Lower lobe of right lung (tissue), 2 donors: ENCODE measurements around the gene BCL2L11. TPM values are rescaled to one million over a fixed set of nuclear protein-coding genes. Genes with fewer than 3 reads are reported as not detected.
A peak's percentile ranks its signal among the peaks of the same experiment; 100 is the strongest.

Experiments
- ATAC-seq, 2 donors: fragments of 200-7000 bp; cut with Tn5 transposase; one replicate each; pipeline ENCODE4 v1.9.1; 2020 to 2022; ENCODE audit warnings: mild to moderate bottlenecking in 2 of 2, moderate library complexity in 2 of 2
- DNase-seq: peaks from one replicate; pipeline ENCODE4 v3.0.0-alpha.2; 2020
- H3K27ac ChIP-seq: fragments of 200-600 bp; one replicate; pipeline ENCODE4 v1.8.0; 2022
- H3K27me3 ChIP-seq: fragments of 200-600 bp; one replicate; pipeline ENCODE4 v1.8.0; 2022; ENCODE audit warnings: low read depth
- H3K36me3 ChIP-seq: fragments of 200-600 bp; one replicate; pipeline ENCODE4 v1.8.0; 2022; ENCODE audit warnings: mild to moderate bottlenecking
- H3K4me1 ChIP-seq: fragments of 200-600 bp; one replicate; pipeline ENCODE4 v1.8.0; 2022
- H3K4me3 ChIP-seq: fragments of 200-600 bp; one replicate; pipeline ENCODE4 v1.8.0; 2022; ENCODE audit warnings: mild to moderate bottlenecking
- H3K9me3 ChIP-seq: fragments of 200-600 bp; one replicate; pipeline ENCODE4 v1.8.0; 2022
- intact Hi-C: fragments of 100-400 bp; cut with DNase I; formaldehyde crosslinking; loops from one replicate; pipeline ENCODE4 v1.11.0; 2022
- total RNA-seq: library from RNA; stranded (reverse); fragmentation: NEBNext Ultra II Directional; extraction: Animal tissue kit (Norgen Biotek cat#: 25700); gene quantifications from one replicate; pipeline ENCODE4 v1.2.1, GENCODE V29; 2021
- TF ChIP-seq, protein P1 (sequence below): fragments of 200-600 bp; IDR thresholded peaks from one replicate; pipeline ENCODE4 v1.8.0; 2022; ENCODE audit warnings: antibody characterized with exemption, mild to moderate bottlenecking
- donor health status: DM: no; HTN: yes; CAD: no; lungs with severe emphysema.

The BCL2L11 gene
- total RNA-seq, 1 donor from 2014 or later, result 23.7 TPM

DNA sequence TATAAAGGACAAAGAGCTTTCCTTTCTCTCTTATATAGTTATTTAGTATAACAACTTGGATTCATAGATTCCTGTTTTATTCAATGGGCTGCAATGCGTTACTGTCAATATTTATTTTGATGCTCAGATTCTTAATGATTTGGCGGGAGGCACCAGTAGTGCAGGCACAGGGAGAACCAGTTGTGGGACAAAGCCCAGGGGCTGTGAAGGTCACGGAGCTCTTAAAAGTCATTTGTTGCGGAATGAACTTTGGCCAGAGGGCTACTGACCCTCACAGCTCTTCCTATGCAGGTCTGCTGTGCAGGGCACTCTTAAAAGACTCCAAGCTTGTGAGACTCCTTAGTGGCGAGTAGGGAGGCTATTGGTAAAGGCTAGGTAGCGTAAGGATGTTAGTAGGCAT lies 34.0 kb downstream of the BCL2L11 start:
- TF ChIP-seq, protein P1, sequence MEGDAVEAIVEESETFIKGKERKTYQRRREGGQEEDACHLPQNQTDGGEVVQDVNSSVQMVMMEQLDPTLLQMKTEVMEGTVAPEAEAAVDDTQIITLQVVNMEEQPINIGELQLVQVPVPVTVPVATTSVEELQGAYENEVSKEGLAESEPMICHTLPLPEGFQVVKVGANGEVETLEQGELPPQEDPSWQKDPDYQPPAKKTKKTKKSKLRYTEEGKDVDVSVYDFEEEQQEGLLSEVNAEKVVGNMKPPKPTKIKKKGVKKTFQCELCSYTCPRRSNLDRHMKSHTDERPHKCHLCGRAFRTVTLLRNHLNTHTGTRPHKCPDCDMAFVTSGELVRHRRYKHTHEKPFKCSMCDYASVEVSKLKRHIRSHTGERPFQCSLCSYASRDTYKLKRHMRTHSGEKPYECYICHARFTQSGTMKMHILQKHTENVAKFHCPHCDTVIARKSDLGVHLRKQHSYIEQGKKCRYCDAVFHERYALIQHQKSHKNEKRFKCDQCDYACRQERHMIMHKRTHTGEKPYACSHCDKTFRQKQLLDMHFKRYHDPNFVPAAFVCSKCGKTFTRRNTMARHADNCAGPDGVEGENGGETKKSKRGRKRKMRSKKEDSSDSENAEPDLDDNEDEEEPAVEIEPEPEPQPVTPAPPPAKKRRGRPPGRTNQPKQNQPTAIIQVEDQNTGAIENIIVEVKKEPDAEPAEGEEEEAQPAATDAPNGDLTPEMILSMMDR, result no peak
- H3K36me3 ChIP-seq, result peaks cover 62% of the 10 kb centered on the region

DNA sequence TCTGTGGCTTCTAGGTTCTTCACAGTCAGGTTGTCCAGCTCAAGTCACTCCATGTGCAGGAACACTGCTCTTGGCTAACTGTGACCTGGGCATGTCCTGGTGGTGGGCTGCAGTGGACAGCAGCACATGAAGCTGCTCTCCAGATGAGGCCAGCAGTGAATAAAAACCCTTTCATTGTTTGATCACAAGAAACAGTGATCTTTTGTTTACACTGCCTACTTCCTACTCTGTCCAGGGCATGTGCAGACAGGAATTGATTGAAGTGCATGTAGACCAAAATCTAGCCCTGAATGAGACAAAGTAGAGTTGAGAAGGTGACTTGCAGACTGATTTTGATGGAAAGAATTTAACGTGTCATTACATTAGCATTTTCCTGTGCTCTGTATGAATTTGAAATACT lies 34.9 kb downstream of the BCL2L11 start:
- peaks cover 56% of the 10 kb centered on the region for H3K36me3 ChIP-seq
- ATAC-seq, result no peak
- intact Hi-C loops, result no loop called here
- no peaks in the 10 kb centered on the region for H3K4me1 ChIP-seq
- DNase-seq, result no peak
- no peaks in the 10 kb centered on the region for H3K27me3 ChIP-seq
- H3K9me3 ChIP-seq, result no peaks in the 10 kb centered on the region
- TF ChIP-seq, protein P1, result no peak
- no peak overlapping the region for H3K4me3 ChIP-seq
- no peak overlapping the region for H3K27ac ChIP-seq

More for the DNA sequence above, 34.0 kb downstream of the BCL2L11 start:
- DNase-seq (no peak), ATAC-seq (no peak)
- Histone ChIP-seq H3K4me3 (no peak overlapping the region), H3K27me3 (no peaks in the 10 kb centered on the region), H3K9me3 (no peaks in the 10 kb centered on the region), H3K27ac (no peak overlapping the region), H3K4me1 (no peaks in the 10 kb centered on the region)
- intact Hi-C loops, result no loop called here

DNA sequence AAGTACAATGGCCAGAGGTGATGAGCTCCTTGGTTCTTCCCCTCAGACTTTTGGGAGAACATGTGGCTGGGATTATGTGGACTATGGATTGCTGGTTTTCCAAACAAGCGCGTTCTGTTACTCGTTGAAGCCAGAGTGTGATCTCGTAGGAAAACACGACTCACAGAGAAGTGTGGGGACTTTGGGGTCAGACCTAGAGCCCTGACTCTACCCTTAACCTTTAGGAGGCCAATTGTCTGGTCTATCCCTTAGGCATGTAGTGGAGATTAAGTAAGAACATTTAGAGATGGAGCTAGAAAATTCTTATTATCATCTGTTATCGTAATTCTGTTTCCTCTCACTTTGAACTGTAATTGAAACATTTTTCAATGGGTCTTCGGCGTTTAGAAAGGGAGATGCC lies 35.8 kb downstream of the BCL2L11 start:
- no peak overlapping the region for H3K27ac ChIP-seq
- DNase-seq (no peak), ATAC-seq (no peak)
- TF ChIP-seq, protein P1, result no peak
- peaks cover 6% of the 10 kb centered on the region for H3K4me1 ChIP-seq
- no peak overlapping the region for H3K4me3 ChIP-seq
- intact Hi-C loops, result no loop called here
- no peaks in the 10 kb centered on the region for H3K9me3 ChIP-seq
- H3K27me3 ChIP-seq, result no peaks in the 10 kb centered on the region
- H3K36me3 ChIP-seq, result peaks cover 47% of the 10 kb centered on the region

DNA sequence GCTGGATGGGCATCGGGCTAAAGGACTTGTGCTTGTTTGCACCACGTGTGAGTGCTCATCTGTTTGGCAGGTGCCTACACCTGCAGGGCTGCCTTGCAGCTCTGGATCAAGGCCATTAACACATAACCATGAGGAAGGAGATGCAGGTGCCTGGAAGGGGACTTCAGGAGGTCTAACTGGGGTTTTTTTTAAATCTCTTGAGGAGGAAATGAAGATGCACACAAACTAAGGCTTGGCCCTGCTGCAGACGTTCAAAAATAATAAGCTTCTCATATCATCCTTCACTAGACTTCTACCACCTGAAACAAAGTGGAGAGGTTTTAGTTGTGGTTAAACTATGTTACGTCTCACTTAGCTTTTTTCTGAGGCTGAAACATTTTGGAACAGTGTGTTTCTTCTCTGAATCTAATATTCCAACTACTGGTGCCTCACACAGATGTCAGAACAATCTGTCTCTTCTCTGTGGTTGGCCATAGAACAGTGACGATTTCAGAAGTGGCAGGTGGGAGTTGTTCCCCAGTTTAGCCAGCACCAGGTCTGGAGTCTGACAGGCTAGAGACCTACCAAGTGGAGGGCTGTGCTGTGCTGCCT lies 36.5 kb downstream of the BCL2L11 start:
- TF ChIP-seq, protein P1, result no peak
- Histone ChIP-seq H3K4me1 (peaks cover 13% of the 10 kb centered on the region), H3K36me3 (peaks cover 40% of the 10 kb centered on the region), H3K27ac (no peak overlapping the region), H3K27me3 (no peaks in the 10 kb centered on the region), H3K9me3 (no peaks in the 10 kb centered on the region), H3K4me3 (no peak overlapping the region)
- ATAC-seq, result no peak
- intact Hi-C loops, result no loop called here
- DNase-seq, result no peak

DNA sequence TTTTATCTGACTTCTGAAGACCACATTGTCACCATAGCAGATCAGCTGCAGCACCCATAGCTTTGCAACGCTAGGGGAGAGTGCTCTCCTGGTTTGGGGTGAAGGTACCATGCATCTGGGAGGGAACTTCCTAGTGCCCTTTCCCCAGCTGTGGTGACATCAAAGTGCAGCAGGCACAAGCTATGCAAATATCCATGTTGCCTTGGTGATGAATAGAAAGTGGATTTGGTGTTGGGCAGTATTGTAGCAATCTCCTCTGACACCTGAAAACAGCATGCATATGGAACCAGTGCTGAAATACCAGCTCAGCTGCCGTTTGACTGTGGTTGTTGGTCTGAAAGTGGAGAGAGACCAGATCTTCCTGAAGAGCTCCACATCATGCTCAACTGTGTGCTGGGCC lies 37.1 kb downstream of the BCL2L11 start:
- Histone ChIP-seq H3K4me1 (peaks cover 17% of the 10 kb centered on the region), H3K4me3 (no peak overlapping the region), H3K27me3 (no peaks in the 10 kb centered on the region), H3K36me3 (peaks cover 34% of the 10 kb centered on the region), H3K27ac (no peak overlapping the region), H3K9me3 (no peaks in the 10 kb centered on the region)
- DNase-seq (no peak), ATAC-seq (peak in 1 of 2 donors; percentile 40)
- TF ChIP-seq, protein P1, result no peak
- intact Hi-C loops, result no loop called here
